Omental fat pad (tissue), 4 donors: Measurements from ENCODE around the gene SOX9. TPM values are rescaled to one million over a fixed set of nuclear protein-coding genes. Genes with fewer than 3 reads are reported as not detected.
"Not testable (repeated sequence)": the region's sequence is repeated elsewhere in the genome, so short reads cannot be mapped to it uniquely, and the experiment has no call there.

ENCODE experiments used
- ATAC-seq: fragments of 150-250 bp; one replicate; pipeline ENCODE4 v1.9.1; 2016; ENCODE audit warnings: mild to moderate bottlenecking, moderate library complexity; ENCODE audit not compliant: low FRiP score
- DNase-seq: peaks from one replicate; pipeline ENCODE4 v3.0.0-alpha.2; 2019; ENCODE audit warnings: low spot score
- CTCF ChIP-seq, 3 donors: fragments of 450-650 bp; IDR thresholded peaks; one replicate each; pipeline ENCODE4 v1.5.1; 2016 to 2017; ENCODE audit warnings: antibody characterized with exemption in 3 of 3, mild to moderate bottlenecking in 3 of 3, moderate library complexity in 2 of 3
- total RNA-seq, 4 donors: library from RNA; depleted of rRNA; stranded (reverse); fragments of >200 nt; gene quantifications; one replicate each; pipeline ENCODE4 v1.1.0, GENCODE V29; 2016

The SOX9 gene
- total RNA-seq, 4 donors from 2014 or later = 0.50 to 7.9 (median 1.8) TPM

GRCh38 chr17:72110942-72111318 lies 9.9 kb upstream of the SOX9 start:
- no peak for ATAC-seq

GRCh38 chr17:72111336-72111923 lies 9.4 kb upstream of the SOX9 start:
- DNase-seq (no peak), ATAC-seq (no peak)
- no peak for TF ChIP-seq CTCF (IDR thresholded peaks at IDR 0.05)

More at GRCh38 chr17:72110942-72111318, 9.9 kb upstream of the SOX9 start:
- DNase-seq = no peak
- no peak for TF ChIP-seq CTCF (IDR thresholded peaks at IDR 0.05)

- not testable (repeated sequence) for ATAC-seq, DNase-seq
Observed at GRCh38 chr17:72111926-72112325, 8.9 kb upstream of the SOX9 start.

- ATAC-seq (no peak), DNase-seq (no peak)
- no peak for TF ChIP-seq CTCF (IDR thresholded peaks at IDR 0.05)
Observed at GRCh38 chr17:72113751-72114150, 7.1 kb upstream of the SOX9 start.

- TF ChIP-seq CTCF (IDR thresholded peaks at IDR 0.05) = no peak
- ATAC-seq (no peak), DNase-seq (no peak)
Observed at GRCh38 chr17:72115781-72116525, 4.9 kb upstream of the SOX9 start.

GRCh38 chr17:72116661-72117521 lies 3.9 kb upstream of the SOX9 start:
- ATAC-seq = no peak
- no peak for TF ChIP-seq CTCF (IDR thresholded peaks at IDR 0.05)
- DNase-seq = no peak

- ATAC-seq = no peak
- DNase-seq = no peak
- no peak for TF ChIP-seq CTCF (IDR thresholded peaks at IDR 0.05)
Observed at GRCh38 chr17:72117535-72118334, 3.1 kb upstream of the SOX9 start.
